Karpas-422 (cell line): ENCODE data around the gene LMF2. TPM values are rescaled to one million over a fixed set of nuclear protein-coding genes. Genes with fewer than 3 reads are reported as not detected.
A peak's percentile ranks its signal among the peaks of the same experiment; 100 is the strongest.

ENCODE experiments used
- DNase-seq: peaks from one replicate; pipeline ENCODE4 v3.0.0-alpha.2; 2015
- H2AFZ ChIP-seq: fragments of 200-600 bp; sonication (generic); 2 replicates; pipeline ENCODE4 v1.6.1; 2014; ENCODE audit warnings: antibody characterized with exemption, low read length, mixed read lengths
- H3K27ac ChIP-seq: fragments of 200-600 bp; sonication (generic); 2 replicates; pipeline ENCODE4 v1.5.1; 2014; ENCODE audit warnings: mild to moderate bottlenecking, low read length, moderate library complexity
- H3K27me3 ChIP-seq: fragments of 200-600 bp; sonication (generic); 2 replicates; pipeline ENCODE4 v1.6.1; 2014; ENCODE audit warnings: low read length, mixed read lengths
- H3K36me3 ChIP-seq: fragments of 200-600 bp; sonication (generic); 2 replicates; pipeline ENCODE4 v1.6.1; 2014; ENCODE audit warnings: low read length, mixed read lengths; ENCODE audit not compliant: insufficient read depth
- H3K4me1 ChIP-seq: fragments of 200-600 bp; sonication (generic); 2 replicates; pipeline ENCODE4 v1.6.1; 2014; ENCODE audit warnings: mild to moderate bottlenecking, low read length, mixed read lengths
- H3K4me2 ChIP-seq: fragments of 200-600 bp; sonication (generic); 2 replicates; pipeline ENCODE4 v1.6.1; 2014; ENCODE audit warnings: low read length, low read depth, mild to moderate bottlenecking; ENCODE audit not compliant: poor library complexity, severe bottlenecking
- H3K4me3 ChIP-seq: fragments of 200-600 bp; sonication (generic); 2 replicates; pipeline ENCODE4 v1.5.1; 2014; ENCODE audit warnings: mild to moderate bottlenecking, antibody characterized with exemption, low read length, mixed read lengths
- H3K79me2 ChIP-seq: fragments of 200-600 bp; sonication (generic); 2 replicates; pipeline ENCODE4 v1.6.1; 2014; ENCODE audit warnings: mild to moderate bottlenecking, low read length, mixed read lengths
- H3K9ac ChIP-seq: fragments of 200-600 bp; sonication (generic); 2 replicates; pipeline ENCODE4 v1.6.0; 2014; ENCODE audit warnings: low read length
- H3K9me2 ChIP-seq: fragments of 200-600 bp; sonication (generic), shearing (Covaris generic); replicated peaks from 2 replicates; pipeline ENCODE4 v1.6.0; 2014; ENCODE audit warnings: mild to moderate bottlenecking, low read length, moderate library complexity; ENCODE audit not compliant: insufficient read depth
- H3K9me3 ChIP-seq: fragments of 300-700, 200-600 bp; sonication (generic); 2 replicates; pipeline ENCODE4 v1.6.1; 2014; ENCODE audit warnings: low read length, mixed read lengths
- H4K20me1 ChIP-seq: fragments of 200-600 bp; sonication (generic); 2 replicates; pipeline ENCODE4 v1.6.1; 2014; ENCODE audit warnings: mild to moderate bottlenecking, antibody characterized with exemption, low read length, low read depth; ENCODE audit not compliant: insufficient read depth
- total RNA-seq: library from RNA; depleted of rRNA; stranded (reverse); fragments of >200 nt; shearing (Covaris generic); gene quantifications from 2 replicates; pipeline ENCODE4 v1.2.3, GENCODE V29; 2014; ENCODE audit warnings: low replicate concordance

The LMF2 gene
- total RNA-seq, 1 experiment from 2014 or later, result 19.2 TPM

DNA sequence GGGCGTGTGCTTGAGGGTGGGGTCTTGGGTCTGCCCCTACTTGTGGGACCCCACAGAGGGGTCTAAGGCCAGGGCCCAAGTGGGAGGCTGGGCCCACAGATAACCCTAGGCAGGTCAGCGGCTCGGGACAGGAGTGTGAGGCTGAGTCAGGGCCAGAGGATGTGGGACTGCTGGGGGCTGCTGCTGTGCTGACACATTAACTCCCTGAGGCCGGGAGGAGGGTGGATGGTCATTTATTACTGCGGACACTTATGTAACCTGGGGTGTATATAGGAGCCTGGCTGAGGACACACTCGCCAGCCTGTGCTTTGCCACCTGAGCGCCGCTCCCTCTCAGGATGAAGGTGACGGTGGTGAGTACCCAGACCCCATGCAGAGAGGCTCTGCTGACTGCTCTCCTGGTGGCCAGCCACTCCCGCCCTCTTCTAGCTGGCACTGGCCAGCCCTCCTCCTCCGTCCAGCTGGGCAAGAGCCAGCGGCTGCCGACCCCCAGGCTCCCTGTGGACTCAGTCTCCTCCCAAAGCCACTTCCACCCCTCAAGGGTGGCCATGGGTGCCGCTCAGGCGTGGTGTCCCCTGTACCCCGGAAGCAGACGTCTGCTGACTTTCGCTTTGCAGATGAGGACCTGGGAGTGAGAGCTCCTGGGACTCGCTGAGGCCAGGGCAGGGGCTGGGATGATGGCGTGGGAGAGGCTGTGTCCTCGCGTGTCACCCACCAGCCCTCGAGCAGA is 20.8 kb downstream of the LMF2 start, which contains the start of gene MIOX:
Gene MIOX, plus strand, starts transcription at position 299 of the 729 bp plus-strand sequence. Its CDS starts 39 bp downstream, at position 338.
- no peaks in the 10 kb centered on the region for H3K9me3 ChIP-seq
- H3K9ac ChIP-seq, result peak within 1 kb of the TSS; percentile 61
- H3K27ac ChIP-seq, result no peak within 1 kb of the TSS
- H3K4me3 ChIP-seq, result peak within 1 kb of the TSS; percentile 53; the same call in 1 of the 2 replicates
- peak within 1 kb of the TSS; percentile 84; the same call in 1 of the 2 replicates for H2AFZ ChIP-seq
- H3K4me1 ChIP-seq, result peaks cover 20% of the 10 kb centered on the region
- no peaks in the 10 kb centered on the region for H3K79me2 ChIP-seq
- no peaks in the 10 kb centered on the region for H3K36me3 ChIP-seq
- no peaks in the 10 kb centered on the region for H3K27me3 ChIP-seq
- H3K4me2 ChIP-seq, result peak within 1 kb of the TSS; percentile 43
- H4K20me1 ChIP-seq, result no peaks in the 10 kb centered on the region
- DNase-seq, result no peak
- no peaks in the 10 kb centered on the region for H3K9me2 ChIP-seq

DNA sequence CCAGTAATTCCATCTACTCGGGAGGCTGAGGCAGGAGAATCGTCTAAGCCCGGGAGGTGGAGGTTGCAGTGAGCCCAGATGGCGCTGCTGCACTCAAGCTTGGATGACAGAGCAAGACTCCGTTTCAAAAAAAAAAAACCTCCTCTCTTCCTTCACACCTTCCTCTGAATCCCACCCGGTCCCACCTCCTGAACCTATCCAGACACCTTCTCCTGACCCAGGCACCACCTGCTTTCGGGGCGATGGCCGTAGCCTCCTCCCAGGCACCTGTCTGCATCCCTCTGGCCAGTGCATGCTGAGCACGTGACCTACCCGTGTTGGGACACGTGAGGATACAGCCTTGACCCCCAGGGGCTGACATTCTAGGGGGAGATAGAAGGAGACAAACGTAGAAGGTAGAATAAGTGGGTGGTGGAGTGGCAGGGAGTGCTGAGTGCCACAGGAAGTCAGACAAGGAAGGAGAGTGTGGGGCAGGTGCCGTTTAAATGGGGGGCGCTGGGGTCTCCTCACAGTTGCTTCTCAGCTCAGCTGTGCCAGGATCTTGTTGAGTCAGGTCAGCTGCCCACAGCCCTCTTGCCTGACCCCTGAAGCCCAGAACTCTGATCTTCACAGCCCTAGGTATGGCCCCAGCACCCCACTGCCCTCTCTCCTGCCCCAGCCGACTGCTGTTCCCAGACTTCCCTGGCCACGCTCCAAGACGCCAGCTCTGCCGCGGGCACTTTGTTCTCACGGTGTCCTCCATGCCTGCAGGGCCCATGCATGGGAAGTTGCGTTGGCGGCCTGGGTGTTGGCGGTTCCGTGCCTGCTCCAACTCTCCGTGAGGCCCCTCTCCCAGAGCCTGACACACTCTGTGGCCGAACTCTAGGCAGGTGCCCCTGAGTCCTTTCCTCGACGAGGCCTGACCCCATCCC is 22.0 kb downstream of the LMF2 start:
- Histone ChIP-seq H3K4me3 (no peak overlapping the region), H3K4me1 (peaks cover 20% of the 10 kb centered on the region), H3K4me2 (no peak overlapping the region), H3K27ac (no peak overlapping the region), H4K20me1 (no peaks in the 10 kb centered on the region), H3K79me2 (no peaks in the 10 kb centered on the region), H3K9me3 (no peaks in the 10 kb centered on the region), H3K36me3 (no peaks in the 10 kb centered on the region), H3K9ac (no peak overlapping the region), H3K9me2 (no peaks in the 10 kb centered on the region), H2AFZ (no peak overlapping the region), H3K27me3 (no peaks in the 10 kb centered on the region)
- no peak for DNase-seq

DNA sequence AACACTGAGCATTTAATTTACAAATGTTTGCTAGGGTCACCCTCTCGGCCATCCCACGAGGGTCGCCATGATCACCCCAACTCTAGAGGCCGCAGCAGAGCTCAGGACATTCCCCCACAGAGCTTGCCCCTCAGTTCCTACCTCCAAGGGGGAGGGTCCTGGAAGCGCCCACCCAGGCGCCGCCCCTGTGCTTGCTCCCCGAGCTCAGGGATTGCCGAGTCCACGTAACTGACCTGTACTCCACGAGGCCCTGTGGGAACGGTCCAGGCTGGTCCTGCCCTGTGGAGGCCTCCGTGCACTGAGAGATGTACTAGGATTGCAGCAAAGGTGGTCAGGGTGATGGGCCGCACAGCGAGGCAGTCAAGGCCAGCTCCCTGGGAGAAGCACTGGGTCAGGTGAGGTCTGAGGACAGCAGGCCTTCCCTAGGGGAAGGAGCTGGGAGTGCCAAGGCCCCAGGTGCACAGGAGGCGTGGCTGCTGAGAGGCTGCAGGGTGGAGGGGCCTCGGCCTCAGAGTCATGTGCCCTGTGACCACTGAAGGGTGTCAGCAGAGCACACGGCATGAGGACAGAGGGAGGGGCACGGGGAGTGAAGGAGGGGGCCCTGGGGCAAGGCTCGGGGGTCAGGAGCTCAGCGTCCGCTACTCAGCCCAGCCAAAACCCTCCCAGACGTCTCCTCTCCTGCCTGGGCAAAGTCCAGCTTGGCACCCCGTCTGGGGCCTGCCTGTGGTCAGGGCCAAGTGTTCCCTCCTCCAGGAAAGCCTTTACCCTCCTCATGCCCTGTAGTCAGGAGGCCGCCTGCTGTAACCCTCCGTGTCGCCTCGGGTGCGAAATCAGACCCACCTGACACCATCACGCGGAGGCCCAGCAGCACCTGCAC is 23.3 kb downstream of the LMF2 start:
- H4K20me1 ChIP-seq, result no peaks in the 10 kb centered on the region
- H3K9me2 ChIP-seq, result no peaks in the 10 kb centered on the region
- H3K4me1 ChIP-seq, result peaks cover 20% of the 10 kb centered on the region
- no peak overlapping the region for H3K4me3 ChIP-seq
- H3K9me3 ChIP-seq, result no peaks in the 10 kb centered on the region
- H3K27ac ChIP-seq, result no peak overlapping the region
- H3K9ac ChIP-seq, result no peak overlapping the region
- H3K4me2 ChIP-seq, result no peak overlapping the region
- no peaks in the 10 kb centered on the region for H3K36me3 ChIP-seq
- no peak for DNase-seq
- no peaks in the 10 kb centered on the region for H3K79me2 ChIP-seq
- no peak overlapping the region for H2AFZ ChIP-seq
- H3K27me3 ChIP-seq, result no peaks in the 10 kb centered on the region

DNA sequence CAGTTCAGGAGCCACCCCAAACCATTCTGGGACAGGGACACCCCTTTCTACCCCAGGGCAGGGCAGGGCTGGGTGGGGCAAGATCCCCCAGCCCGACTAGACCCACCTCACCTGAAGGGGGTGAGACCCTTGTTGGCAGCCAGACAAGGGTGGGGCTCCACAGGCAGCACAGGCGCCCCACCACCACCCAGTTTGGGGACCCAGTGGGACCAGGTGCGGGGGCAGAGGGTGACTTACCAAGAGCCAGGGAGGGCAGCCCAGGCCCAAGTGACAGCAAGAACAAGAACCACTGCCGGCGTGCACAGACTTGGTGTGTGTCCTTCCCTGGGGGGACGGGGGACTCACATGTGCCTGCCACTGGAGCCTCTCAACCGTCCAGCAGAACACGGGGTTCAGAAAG is 23.9 kb downstream of the LMF2 start:
- Histone ChIP-seq H3K4me2 (no peak overlapping the region), H3K9ac (no peak overlapping the region), H3K4me3 (no peak overlapping the region)

DNA sequence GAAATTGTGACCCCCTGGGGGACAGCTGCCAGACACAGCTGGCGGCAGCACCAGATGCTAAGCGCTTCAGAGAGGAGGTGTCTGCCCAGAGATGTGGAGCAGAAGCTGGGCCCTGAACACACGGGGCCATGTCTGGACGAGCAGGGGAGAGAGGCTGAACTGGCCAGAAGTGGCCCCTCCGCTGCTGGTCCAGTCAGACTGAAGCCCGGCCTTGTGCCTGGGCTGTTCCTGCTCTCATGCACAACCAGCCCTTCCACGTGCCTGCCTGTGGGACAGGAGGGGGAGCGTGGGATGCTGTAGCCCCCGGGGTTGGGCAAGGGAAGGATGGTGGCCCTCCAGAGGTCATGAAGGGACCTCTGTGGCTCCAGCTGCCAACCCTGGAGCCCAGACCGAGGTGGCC is 24.4 kb downstream of the LMF2 start:
- no peaks in the 10 kb centered on the region for H3K9me2 ChIP-seq
- H3K9me3 ChIP-seq, result no peaks in the 10 kb centered on the region
- H3K79me2 ChIP-seq, result no peaks in the 10 kb centered on the region
- H3K4me1 ChIP-seq, result peaks cover 20% of the 10 kb centered on the region
- no peak overlapping the region for H3K4me3 ChIP-seq
- H3K27ac ChIP-seq, result no peak overlapping the region
- no peak overlapping the region for H3K9ac ChIP-seq
- H2AFZ ChIP-seq, result no peak overlapping the region
- H3K36me3 ChIP-seq, result no peaks in the 10 kb centered on the region
- H3K4me2 ChIP-seq, result no peak overlapping the region
- no peak for DNase-seq
- no peaks in the 10 kb centered on the region for H3K27me3 ChIP-seq
- no peaks in the 10 kb centered on the region for H4K20me1 ChIP-seq

More for the DNA sequence above, 23.9 kb downstream of the LMF2 start:
- Histone ChIP-seq H3K9me2 (no peaks in the 10 kb centered on the region), H2AFZ (no peak overlapping the region), H3K27me3 (no peaks in the 10 kb centered on the region), H3K27ac (no peak overlapping the region), H3K9me3 (no peaks in the 10 kb centered on the region), H3K79me2 (no peaks in the 10 kb centered on the region), H3K4me1 (peaks cover 20% of the 10 kb centered on the region), H4K20me1 (no peaks in the 10 kb centered on the region), H3K36me3 (no peaks in the 10 kb centered on the region)
- no peak for DNase-seq

DNA sequence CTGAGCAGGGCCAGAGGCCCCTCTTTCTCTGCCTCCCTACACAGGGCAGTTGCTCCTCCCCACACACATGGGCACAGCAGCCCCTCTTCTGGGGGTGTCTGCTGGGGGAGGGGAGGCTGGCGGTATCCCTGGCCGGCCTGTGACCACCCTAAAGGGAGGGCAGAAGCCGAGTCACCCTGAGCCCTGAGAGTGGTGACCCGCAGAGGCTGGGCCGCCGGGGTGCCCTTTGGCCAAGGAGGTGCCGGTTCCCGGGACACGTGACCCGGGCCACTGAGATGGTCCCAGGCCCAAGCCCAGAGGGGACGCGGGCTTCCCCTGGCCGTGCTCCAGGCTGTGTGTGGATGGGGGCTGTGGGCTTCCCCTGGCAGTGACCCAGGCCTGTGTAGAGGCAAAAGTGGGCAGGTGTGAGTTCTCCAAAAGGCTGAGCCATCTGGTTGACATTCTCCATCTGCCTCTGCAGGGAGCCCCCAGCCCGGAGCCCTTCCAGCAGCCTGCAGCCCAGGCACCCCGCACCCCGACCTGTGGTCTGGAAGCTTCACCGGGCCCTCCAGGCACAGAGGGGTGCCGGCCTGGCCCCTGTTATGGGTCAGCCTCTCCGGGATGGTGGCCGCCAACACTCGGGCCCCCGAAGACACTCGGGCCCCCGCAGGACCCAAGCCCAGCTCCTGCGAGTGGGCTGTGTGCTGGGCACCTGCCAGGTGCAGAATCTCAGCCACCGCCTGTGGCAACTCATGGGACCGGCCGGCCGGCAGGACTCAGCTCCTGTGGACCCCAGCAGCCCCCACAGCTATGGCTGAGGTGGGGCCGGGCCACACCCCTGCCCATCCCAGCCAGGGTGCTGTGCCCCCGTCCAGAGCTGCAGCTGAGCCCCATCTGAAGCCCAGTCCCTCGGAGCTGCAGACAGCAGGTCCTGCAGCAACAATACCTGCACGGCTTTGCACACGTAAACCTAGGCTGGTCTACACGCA is 25.1 kb downstream of the LMF2 start:
- DNase-seq, result no peak
- no peaks in the 10 kb centered on the region for H3K27me3 ChIP-seq
- H3K4me1 ChIP-seq, result peaks cover 18% of the 10 kb centered on the region
- no peaks in the 10 kb centered on the region for H3K9me2 ChIP-seq
- H3K9ac ChIP-seq, result no peak overlapping the region
- H2AFZ ChIP-seq, result no peak overlapping the region
- no peaks in the 10 kb centered on the region for H4K20me1 ChIP-seq
- no peaks in the 10 kb centered on the region for H3K9me3 ChIP-seq
- H3K4me2 ChIP-seq, result no peak overlapping the region
- no peaks in the 10 kb centered on the region for H3K79me2 ChIP-seq
- H3K4me3 ChIP-seq, result no peak overlapping the region; the same call in 1 of the 2 replicates
- no peak overlapping the region for H3K27ac ChIP-seq
- no peaks in the 10 kb centered on the region for H3K36me3 ChIP-seq

DNA sequence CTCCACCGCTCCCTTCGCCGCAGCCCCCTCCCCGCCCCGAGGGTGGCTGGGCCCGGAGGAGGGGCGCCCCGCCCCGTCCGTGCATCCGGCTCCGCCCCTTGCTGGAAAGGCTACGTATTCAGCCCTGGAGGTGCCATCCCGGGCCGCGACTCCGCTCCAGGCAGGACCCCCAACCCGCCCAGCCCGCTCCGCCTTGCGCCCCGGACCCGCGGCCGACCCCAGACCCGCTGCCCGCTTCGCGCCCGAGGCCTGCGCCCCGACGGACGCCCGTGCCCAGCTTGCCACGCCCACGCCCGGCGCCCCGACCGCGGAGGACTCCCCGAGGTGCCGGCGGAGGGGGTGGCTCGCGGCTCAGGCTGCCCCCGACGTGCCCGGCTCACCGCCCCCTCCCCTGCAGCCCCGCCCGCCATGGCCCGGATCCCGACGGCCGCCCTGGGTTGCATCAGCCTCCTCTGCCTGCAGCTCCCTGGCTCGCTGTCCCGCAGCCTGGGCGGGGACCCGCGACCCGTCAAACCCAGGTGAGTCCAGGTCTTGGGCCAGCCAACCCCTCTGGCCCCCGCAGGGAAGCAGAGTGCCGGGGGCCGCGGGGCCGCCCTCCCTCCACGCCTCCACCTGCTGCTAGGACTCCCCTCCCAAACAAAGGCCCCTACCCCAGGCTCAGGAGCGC is 25.9 kb downstream of the LMF2 start, which contains the start of gene ADM2:
Gene ADM2, plus strand, starts transcription at position 104 of the 667 bp plus-strand sequence. Its CDS starts 305 bp downstream, at position 409.
- DNase-seq, result no peak
- Histone ChIP-seq H3K9me2 (no peaks in the 10 kb centered on the region), H3K36me3 (no peaks in the 10 kb centered on the region), H3K4me2 (no peak within 1 kb of the TSS), H3K27ac (no peak within 1 kb of the TSS), H3K4me3 (no peak within 1 kb of the TSS; the same call in 1 of the 2 replicates), H3K9me3 (no peaks in the 10 kb centered on the region), H3K79me2 (no peaks in the 10 kb centered on the region), H4K20me1 (no peaks in the 10 kb centered on the region), H2AFZ (no peak within 1 kb of the TSS), H3K4me1 (peaks cover 11% of the 10 kb centered on the region), H3K9ac (no peak within 1 kb of the TSS), H3K27me3 (no peaks in the 10 kb centered on the region)
